ENCODE results near the gene CACNA1E.
"Not testable (repeated sequence)": the region's sequence is repeated elsewhere in the genome, so short reads cannot be mapped to it uniquely, and the experiment has no call there.

The CACNA1E gene

GRCh38 chr1:181803421-181803820 lies 320.1 kb downstream of the CACNA1E start:
- DNase-seq (ENCODE audit: low read depth in 4 of 4, low spot score in 1 of 4) = no peak

DNA sequence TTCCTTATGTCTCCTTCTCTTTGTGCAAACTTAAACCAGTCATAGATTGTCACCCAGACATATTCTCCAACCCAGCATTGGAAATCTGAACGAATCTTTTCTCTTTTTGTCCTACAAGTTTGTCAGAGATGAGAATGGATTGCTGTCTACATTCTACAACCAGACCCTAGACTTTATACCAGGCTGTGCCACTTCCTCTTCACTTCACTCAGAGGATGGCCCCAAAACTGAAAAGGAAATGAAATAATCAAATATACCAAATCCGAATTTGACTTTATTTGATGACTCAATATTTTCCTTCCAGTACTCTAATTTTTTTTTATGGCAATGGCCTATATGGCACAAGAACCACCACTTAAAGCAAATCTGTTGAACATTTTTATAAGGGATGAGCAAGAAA lies 321.7 kb downstream of the CACNA1E start:
- DNase-seq (ENCODE audit: low read depth in 4 of 4, low spot score in 1 of 4) = no peak

DNA sequence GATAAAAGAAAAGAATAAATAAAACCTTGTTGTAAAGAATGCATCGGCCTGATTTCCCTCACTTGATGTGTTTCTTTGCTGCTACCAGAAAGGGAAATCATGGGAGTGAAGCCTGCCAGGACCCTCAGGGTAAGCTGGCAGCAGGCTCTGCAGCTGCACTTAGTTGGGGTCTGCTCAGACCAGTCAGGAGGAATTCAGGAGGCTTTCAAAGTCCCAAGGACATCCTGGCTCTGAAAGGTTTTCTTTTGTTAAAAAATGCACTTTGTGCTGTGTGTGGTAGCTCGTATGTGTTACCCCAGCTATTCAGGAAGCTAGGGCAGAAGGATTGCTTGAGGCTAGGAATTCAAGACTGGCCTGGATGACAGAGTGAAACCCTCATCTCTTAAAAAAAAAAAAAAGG lies 323.4 kb downstream of the CACNA1E start:
- no peak for DNase-seq (ENCODE audit: low read depth in 4 of 4, low spot score in 1 of 4)

GRCh38 chr1:181807251-181807650 lies 323.9 kb downstream of the CACNA1E start:
- no peak for DNase-seq (ENCODE audit: low read depth in 4 of 4, low spot score in 1 of 4)

GRCh38 chr1:181809991-181810545 lies 326.8 kb downstream of the CACNA1E start:
- DNase-seq (ENCODE audit: low read depth in 4 of 4, low spot score in 1 of 4) = no peak

DNA sequence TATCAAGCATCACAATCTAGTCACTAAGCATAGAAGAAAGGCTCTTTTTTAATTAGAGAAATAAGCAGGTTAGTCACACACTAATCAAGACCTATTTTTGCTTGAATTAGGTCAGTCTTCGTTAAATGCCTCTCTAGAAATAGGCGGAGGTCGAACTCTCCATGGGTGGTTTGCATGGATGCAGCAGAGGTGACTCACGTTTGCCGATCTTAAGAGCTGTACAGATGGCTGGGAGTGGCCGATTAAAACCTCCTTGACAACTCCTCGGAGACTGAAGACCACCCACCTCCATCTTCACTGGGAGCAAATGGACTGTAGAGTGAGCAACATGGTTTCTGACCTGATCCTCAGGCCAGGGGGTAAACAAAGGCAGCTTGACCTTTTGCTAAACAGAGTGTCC lies 328.9 kb downstream of the CACNA1E start:
- no peak for DNase-seq (ENCODE audit: low read depth in 4 of 4, low spot score in 1 of 4)

DNA sequence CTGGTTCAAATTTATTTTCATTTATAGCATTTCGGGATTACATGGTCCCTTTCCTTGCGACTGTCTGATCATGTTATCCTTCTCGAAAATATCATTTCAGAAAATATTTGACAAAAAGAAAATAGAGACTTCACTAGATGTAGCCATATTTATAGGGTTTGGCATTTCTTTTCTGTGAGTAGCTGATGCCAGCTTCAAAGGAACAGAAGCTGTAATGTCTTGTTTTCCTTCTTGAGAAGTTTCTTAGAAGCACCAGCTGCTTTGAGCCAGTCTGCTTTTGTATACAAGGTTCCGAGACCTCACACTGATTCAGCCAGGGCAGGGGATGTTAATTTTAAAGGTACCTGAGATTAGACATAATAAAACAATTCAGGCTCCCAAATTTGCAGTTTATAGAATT lies 329.9 kb downstream of the CACNA1E start:
- no peak for DNase-seq (ENCODE audit: low read depth in 4 of 4, low spot score in 1 of 4)

GRCh38 chr1:181816608-181817007 lies 333.3 kb downstream of the CACNA1E start:
- DNase-seq (ENCODE audit: low read depth in 4 of 4, low spot score in 1 of 4) = no peak

DNA sequence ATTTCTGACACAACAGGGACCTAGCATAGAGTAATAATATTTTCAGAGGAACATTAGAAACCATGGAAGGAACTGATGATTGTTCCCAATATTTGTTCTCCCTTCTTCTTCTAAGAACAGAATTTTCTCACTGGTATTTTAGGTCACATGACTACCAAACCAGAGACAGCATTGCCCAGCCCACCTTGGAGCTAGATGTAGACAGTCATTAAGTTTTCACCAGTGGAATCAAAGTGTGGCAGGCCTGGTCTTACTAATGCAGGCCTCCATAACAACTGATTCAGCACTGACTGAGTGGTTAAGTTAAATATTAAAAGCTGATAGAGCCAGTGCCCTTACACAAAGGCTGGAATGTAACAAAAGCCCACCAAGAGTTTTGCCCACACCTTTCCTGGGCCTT lies 333.8 kb downstream of the CACNA1E start:
- no peak for DNase-seq (ENCODE audit: low read depth in 4 of 4, low spot score in 1 of 4)

GRCh38 chr1:181818459-181818858 lies 335.1 kb downstream of the CACNA1E start:
- no peak for DNase-seq (ENCODE audit: low read depth in 4 of 4, low spot score in 1 of 4)

GRCh38 chr1:181818943-181819342 lies 335.6 kb downstream of the CACNA1E start:
- no peak for DNase-seq (ENCODE audit: low read depth in 4 of 4, low spot score in 1 of 4)

- no peak for DNase-seq (ENCODE audit: low read depth in 4 of 4, low spot score in 1 of 4)
Measured at GRCh38 chr1:181821701-181822100, 338.4 kb downstream of the CACNA1E start.

DNA sequence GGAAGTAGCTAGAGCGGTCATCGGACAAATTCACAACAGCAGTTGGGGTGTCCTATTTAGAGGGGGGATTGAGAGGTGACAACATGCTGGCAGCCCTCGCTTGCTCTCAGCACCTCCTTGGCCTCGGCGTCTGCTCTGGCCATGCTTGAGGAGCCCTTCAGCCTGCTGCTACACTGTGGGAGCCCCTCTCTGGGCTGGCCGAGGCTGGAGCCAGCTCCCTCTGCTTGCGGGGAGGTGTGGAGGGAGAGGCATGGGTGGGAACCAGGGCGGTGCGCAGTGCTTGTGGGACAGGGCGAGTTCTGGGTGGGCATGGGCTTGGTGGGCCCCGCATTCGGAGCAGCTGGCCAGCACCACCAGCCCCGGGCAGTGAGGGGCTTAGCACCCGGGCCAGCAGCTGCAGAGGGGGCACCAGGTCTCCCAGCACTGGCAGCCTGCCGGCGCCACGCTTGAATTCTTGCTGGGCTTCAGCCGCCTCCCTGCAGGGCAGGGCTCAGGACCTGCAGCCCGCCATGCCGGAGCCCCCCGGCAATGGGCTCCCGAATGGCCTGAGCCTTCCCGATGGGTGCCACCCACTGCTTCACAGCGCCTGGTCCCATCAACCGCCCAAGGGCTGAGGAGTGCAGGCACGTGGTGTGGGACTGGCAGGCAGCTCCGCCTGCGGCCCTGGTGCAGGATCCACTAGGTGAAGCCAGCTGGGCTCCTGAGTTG lies 349.0 kb downstream of the CACNA1E start:
- not testable (repeated sequence) for DNase-seq (ENCODE audit: low read depth in 4 of 4, low spot score in 1 of 4)

DNA sequence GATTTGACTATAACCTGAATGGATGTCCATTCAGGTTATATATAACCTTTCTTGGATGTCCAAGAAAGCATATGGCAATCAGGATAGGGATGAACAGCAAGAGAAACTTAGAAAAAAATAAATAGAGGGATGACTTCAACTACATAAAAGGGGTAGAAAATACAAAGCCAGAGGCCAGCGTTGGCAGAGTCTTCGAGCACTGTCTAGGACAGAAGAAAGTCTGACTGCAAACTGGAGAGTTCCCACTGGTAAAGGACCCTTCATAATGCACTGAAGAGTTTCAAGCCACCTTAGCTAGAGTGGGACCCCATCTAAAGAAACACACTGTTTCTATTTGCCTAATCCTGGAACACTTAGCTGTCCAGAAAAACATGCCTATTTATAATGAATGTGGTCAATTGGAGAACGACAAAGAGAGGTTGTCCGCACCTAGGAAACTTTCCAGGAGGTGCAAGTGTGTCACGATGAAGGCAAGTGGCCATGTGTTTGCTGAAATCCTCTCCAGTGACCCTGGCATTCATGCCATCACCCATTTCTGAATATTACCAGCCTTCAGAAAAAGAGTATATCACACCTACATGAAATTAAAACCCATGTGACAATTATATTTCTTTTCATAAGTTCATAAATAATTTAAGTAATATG lies 362.8 kb downstream of the CACNA1E start:
- no peak for DNase-seq (ENCODE audit: low read depth in 4 of 4, low spot score in 1 of 4)

- DNase-seq (ENCODE audit: low read depth in 4 of 4, low spot score in 1 of 4) = no peak
Measured at GRCh38 chr1:181846681-181847080, 363.4 kb downstream of the CACNA1E start.

- DNase-seq (ENCODE audit: low read depth in 4 of 4, low spot score in 1 of 4) = no peak
Measured at GRCh38 chr1:181849071-181849470, 365.8 kb downstream of the CACNA1E start.

GRCh38 chr1:181854212-181854611 lies 370.9 kb downstream of the CACNA1E start:
- DNase-seq (ENCODE audit: low read depth in 4 of 4, low spot score in 1 of 4) = not testable (repeated sequence)

DNA sequence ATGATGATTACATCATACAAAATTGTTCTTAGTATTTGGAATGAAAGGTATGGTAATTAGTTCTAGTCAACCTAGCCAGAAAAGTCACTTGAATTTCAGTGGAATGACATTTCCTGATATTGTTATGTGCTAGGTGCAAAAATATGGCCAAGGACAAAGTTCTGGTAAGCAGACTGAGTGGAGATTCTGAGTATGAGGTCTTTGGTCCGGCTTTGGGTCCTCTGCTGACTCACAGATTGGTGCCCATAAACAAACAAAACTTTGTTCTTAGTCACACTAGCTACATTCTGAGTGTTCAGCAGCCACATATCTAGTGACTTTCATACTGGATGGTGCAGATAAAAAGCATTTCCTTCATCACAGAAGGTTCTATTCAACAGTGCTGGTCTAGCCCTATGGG lies 372.1 kb downstream of the CACNA1E start:
- DNase-seq (ENCODE audit: low read depth in 4 of 4, low spot score in 1 of 4) = no peak
